ENCODE results near the gene CTSK. TPM values are rescaled to one million over a fixed set of nuclear protein-coding genes. Genes with fewer than 3 reads are reported as not detected.

The CTSK gene
- total and polyA plus RNA-seq, 2 experiments from 2014 or later: 37.3 to 54.3 TPM

GRCh38 chr1:150813028-150813707 lies 5.1 kb upstream of the CTSK start:
- peaks cover 24% of the 10 kb centered on the region for H3K4me1 ChIP-seq (ENCODE audit: insufficient read depth)
- H3K79me2 ChIP-seq: no peaks in the 10 kb centered on the region
- no peaks in the 10 kb centered on the region for H3K9me2 ChIP-seq (replicated peaks; ENCODE audit: insufficient read depth)
- no peaks in the 10 kb centered on the region for H3K27me3 ChIP-seq
- TF ChIP-seq, protein P1, sequence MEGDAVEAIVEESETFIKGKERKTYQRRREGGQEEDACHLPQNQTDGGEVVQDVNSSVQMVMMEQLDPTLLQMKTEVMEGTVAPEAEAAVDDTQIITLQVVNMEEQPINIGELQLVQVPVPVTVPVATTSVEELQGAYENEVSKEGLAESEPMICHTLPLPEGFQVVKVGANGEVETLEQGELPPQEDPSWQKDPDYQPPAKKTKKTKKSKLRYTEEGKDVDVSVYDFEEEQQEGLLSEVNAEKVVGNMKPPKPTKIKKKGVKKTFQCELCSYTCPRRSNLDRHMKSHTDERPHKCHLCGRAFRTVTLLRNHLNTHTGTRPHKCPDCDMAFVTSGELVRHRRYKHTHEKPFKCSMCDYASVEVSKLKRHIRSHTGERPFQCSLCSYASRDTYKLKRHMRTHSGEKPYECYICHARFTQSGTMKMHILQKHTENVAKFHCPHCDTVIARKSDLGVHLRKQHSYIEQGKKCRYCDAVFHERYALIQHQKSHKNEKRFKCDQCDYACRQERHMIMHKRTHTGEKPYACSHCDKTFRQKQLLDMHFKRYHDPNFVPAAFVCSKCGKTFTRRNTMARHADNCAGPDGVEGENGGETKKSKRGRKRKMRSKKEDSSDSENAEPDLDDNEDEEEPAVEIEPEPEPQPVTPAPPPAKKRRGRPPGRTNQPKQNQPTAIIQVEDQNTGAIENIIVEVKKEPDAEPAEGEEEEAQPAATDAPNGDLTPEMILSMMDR (IDR thresholded peaks at IDR 0.05; ENCODE audit: poor library complexity): peak; percentile 70
- no peak for TF ChIP-seq EZH2phosphoT487 (IDR thresholded peaks at IDR 0.05; ENCODE audit: low read depth, severe bottlenecking, unreplicated experiment)
- TF ChIP-seq EZH2 (IDR thresholded peaks at IDR 0.05; ENCODE audit: borderline replicate concordance): no peak
- no peaks in the 10 kb centered on the region for H3K9me3 ChIP-seq (ENCODE audit: low read depth)
- no peak overlapping the region for H2AFZ ChIP-seq
- no peaks in the 10 kb centered on the region for H4K20me1 ChIP-seq (ENCODE audit: insufficient read depth, poor library complexity, severe bottlenecking)
- no peak overlapping the region for H3K4me2 ChIP-seq
- no peak overlapping the region for H3K27ac ChIP-seq
- 54% methylated on average over 5 of the region's 5 CpGs for WGBS (ENCODE audit: low lambda C conversion rate, missing lambda C conversion rate)
- H3K36me3 ChIP-seq (replicated peaks; ENCODE audit: insufficient read depth, low read depth): peaks cover 5% of the 10 kb centered on the region
- no peak overlapping the region for H3K4me3 ChIP-seq
- DNase-seq (ENCODE audit: low spot score): peak; percentile 82

DNA sequence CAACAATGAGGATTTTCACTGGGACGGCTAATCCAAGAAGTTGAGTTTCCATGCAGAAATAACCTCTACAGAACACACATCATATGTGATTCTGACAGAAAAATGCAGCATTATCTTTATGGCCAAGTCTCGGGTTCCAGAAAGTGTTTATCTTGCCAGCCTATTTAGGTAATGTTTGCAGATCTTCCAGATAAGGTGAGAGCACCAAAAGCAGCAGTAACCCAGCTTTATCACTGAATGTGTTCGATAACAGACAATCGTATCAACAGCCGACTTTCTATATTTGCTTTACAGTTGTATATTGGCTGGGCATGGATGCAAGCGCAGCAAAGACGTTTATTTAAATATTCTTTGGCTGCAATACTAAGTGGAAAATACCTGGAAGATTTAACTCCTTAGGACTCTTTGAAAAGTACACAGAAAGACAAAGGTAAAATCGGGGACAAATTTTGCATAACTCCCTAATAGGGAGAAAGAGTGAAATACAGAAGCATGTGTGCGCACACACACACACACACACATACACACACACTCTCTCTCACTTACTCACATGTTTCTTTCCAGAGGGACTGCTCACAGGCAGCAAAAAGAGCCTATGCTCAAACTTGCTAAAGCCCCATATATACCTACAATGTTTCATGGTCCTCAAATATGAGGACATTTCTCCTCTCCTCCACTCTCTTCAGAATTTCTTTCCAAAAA lies 3.0 kb upstream of the CTSK start:
- Histone ChIP-seq H3K4me3 (no peak overlapping the region), H3K79me2 (no peaks in the 10 kb centered on the region), H3K9me2 (replicated peaks; ENCODE audit: insufficient read depth) (no peaks in the 10 kb centered on the region), H2AFZ (no peak overlapping the region), H3K4me1 (ENCODE audit: insufficient read depth) (peaks cover 30% of the 10 kb centered on the region), H3K4me2 (peak overlapping the region; percentile 48), H3K27ac (peak overlapping the region; percentile 61), H3K9me3 (ENCODE audit: low read depth) (no peaks in the 10 kb centered on the region), H3K27me3 (no peaks in the 10 kb centered on the region), H4K20me1 (ENCODE audit: insufficient read depth, poor library complexity, severe bottlenecking) (no peaks in the 10 kb centered on the region), H3K36me3 (replicated peaks; ENCODE audit: insufficient read depth, low read depth) (peaks cover 5% of the 10 kb centered on the region)
- TF ChIP-seq, protein P1 (IDR thresholded peaks at IDR 0.05; ENCODE audit: poor library complexity): no peak
- TF ChIP-seq EZH2phosphoT487 (IDR thresholded peaks at IDR 0.05; ENCODE audit: low read depth, severe bottlenecking, unreplicated experiment) (no peak), EZH2 (IDR thresholded peaks at IDR 0.05; ENCODE audit: borderline replicate concordance) (no peak)
- WGBS (ENCODE audit: low lambda C conversion rate, missing lambda C conversion rate): 31% methylated on average over 9 of the region's 9 CpGs
- DNase-seq (ENCODE audit: low spot score): peak; percentile 23

DNA sequence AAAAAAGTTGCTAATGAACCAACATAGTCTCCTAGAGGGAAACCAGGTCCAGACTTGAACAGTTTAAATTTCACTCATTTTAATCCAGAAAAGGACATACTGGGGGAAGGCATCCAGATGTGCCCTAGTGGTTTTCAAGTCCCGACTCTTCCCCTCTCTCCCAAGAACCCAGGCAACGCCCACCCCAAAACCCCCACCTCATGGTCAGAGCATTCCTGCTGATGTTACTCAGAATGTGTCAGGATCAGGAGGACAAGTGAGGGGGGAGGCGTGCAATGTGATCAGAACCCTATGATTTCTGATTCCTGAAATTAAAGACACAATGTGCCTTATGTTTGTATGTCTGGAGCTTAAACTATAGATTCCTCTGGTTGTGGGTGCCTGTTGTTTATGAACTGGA lies 1.6 kb upstream of the CTSK start:
- H3K79me2 ChIP-seq: peaks cover 2% of the 10 kb centered on the region
- peaks cover 5% of the 10 kb centered on the region for H3K36me3 ChIP-seq (replicated peaks; ENCODE audit: insufficient read depth, low read depth)
- H2AFZ ChIP-seq: no peak overlapping the region
- peak overlapping the region; percentile 26 for H3K27ac ChIP-seq
- no peaks in the 10 kb centered on the region for H3K27me3 ChIP-seq
- WGBS (ENCODE audit: low lambda C conversion rate, missing lambda C conversion rate): 79% methylated on average over 3 of the region's 3 CpGs
- H3K4me1 ChIP-seq (ENCODE audit: insufficient read depth): peaks cover 36% of the 10 kb centered on the region
- H3K9me3 ChIP-seq (ENCODE audit: low read depth): no peaks in the 10 kb centered on the region
- no peaks in the 10 kb centered on the region for H3K9me2 ChIP-seq (replicated peaks; ENCODE audit: insufficient read depth)
- TF ChIP-seq EZH2 (IDR thresholded peaks at IDR 0.05; ENCODE audit: borderline replicate concordance) (no peak), EZH2phosphoT487 (IDR thresholded peaks at IDR 0.05; ENCODE audit: low read depth, severe bottlenecking, unreplicated experiment) (no peak)
- TF ChIP-seq, protein P1 (IDR thresholded peaks at IDR 0.05; ENCODE audit: poor library complexity): no peak
- no peak overlapping the region for H3K4me2 ChIP-seq
- no peak overlapping the region for H3K4me3 ChIP-seq
- DNase-seq (ENCODE audit: low spot score): no peak
- H4K20me1 ChIP-seq (ENCODE audit: insufficient read depth, poor library complexity, severe bottlenecking): no peaks in the 10 kb centered on the region

All from hepatocyte (in vitro differentiated cells).